Activated naive CD4-positive, alpha-beta T cell treated with anti-CD3 and anti-CD28 coated beads, Interleukin-2, amount 50 U/mL, for 16 hours (primary cell): ENCODE measurements around the gene OSBPL6.
A peak's percentile ranks its signal among the peaks of the same experiment; 100 is the strongest.
"Not testable (repeated sequence)": the region's sequence is repeated elsewhere in the genome, so short reads cannot be mapped to it uniquely, and the experiment has no call there.

Source experiments
- DNase-seq: peaks from one replicate; pipeline ENCODE4 v3.0.0-alpha.2; 2020

OSBPL6 gene

GRCh38 chr2:178414266-178415247, 220.2 kb downstream of the OSBPL6 start:
- DNase-seq, result peak; percentile 76

GRCh38 chr2:178415979-178416378, 221.7 kb downstream of the OSBPL6 start:
- no peak for DNase-seq

- no peak for DNase-seq
Measured at GRCh38 chr2:178417916-178418315, 223.6 kb downstream of the OSBPL6 start.

- DNase-seq, result no peak
Measured at GRCh38 chr2:178418426-178418825, 224.1 kb downstream of the OSBPL6 start.

GRCh38 chr2:178419123-178419522, 224.8 kb downstream of the OSBPL6 start:
- no peak for DNase-seq

GRCh38 chr2:178420463-178420999, 226.2 kb downstream of the OSBPL6 start:
- DNase-seq, result no peak

- DNase-seq, result no peak
Measured at GRCh38 chr2:178422097-178422496, 227.8 kb downstream of the OSBPL6 start.

- DNase-seq, result not testable (repeated sequence)
Measured at GRCh38 chr2:178423746-178424145, 229.4 kb downstream of the OSBPL6 start.

GRCh38 chr2:178425255-178425827, 231.0 kb downstream of the OSBPL6 start:
- no peak for DNase-seq

- DNase-seq, result no peak
Measured at GRCh38 chr2:178426388-178426787, 232.1 kb downstream of the OSBPL6 start.

- no peak for DNase-seq
Measured at GRCh38 chr2:178427458-178427857, 233.1 kb downstream of the OSBPL6 start.

- no peak for DNase-seq
Measured at GRCh38 chr2:178428396-178428806, 234.1 kb downstream of the OSBPL6 start.

GRCh38 chr2:178429336-178429735, 235.0 kb downstream of the OSBPL6 start:
- no peak for DNase-seq

- no peak for DNase-seq
Measured at GRCh38 chr2:178436662-178437061, 242.3 kb downstream of the OSBPL6 start.

GRCh38 chr2:178441426-178441825, 247.1 kb downstream of the OSBPL6 start:
- no peak for DNase-seq

GRCh38 chr2:178448968-178449661, 254.8 kb downstream of the OSBPL6 start:
- DNase-seq, result no peak

- no peak for DNase-seq
Measured at GRCh38 chr2:178449700-178450523, 255.6 kb downstream of the OSBPL6 start.

GRCh38 chr2:178450524-178450773, 256.1 kb downstream of the OSBPL6 start:
- DNase-seq, result no peak

GRCh38 chr2:178450774-178451525, 256.6 kb downstream of the OSBPL6 start, which contains the start of the genes PJVK and PRKRA:
PJVK (plus strand) TSS chr2:178451378; CDS start chr2:178453410, 2,032 bp downstream.
PRKRA (minus strand) TSS chr2:178451175; CDS start chr2:178451030, 145 bp downstream.
- peak; percentile 96 for DNase-seq

- DNase-seq, result no peak
Measured at GRCh38 chr2:178452334-178452733, 258.0 kb downstream of the OSBPL6 start.
